ENCODE results near the gene CSNK2A1.

DNA sequence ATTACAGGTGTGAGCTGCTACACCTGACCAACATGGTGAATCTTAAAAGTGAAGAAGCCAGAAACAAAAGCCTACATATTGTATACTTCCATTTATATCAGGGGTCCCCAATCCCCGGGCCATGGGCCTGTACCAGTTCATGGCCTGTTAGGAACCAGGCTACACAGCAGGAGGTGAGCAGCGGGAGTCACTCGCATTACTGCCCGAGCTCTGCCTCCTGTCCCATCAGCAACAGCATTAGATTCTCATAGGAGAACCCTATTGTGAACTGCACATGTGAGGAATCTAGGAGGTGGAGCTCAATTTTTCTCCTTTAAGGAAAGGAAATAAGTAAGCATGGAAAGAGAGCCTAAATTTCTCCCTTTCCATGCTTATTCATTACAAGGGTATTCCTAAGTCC lies 21.7 kb downstream of the CSNK2A1 start:
- TF ChIP-seq SAP30 (IDR thresholded peaks at IDR 0.05; ENCODE audit: insufficient read depth, insufficient replicate concordance, low read length) (no peak), SIN3A (conservative IDR thresholded peaks at IDR 0.05 in 1 of 2, IDR thresholded peaks at IDR 0.05 in 1 of 2; ENCODE audit: low read depth in 1 of 2, low read length in 2 of 2) (no peak), CBX5 (IDR thresholded peaks at IDR 0.05; ENCODE audit: low read depth, low read length) (no peak), CTCF (IDR thresholded peaks at IDR 0.05; ENCODE audit: control extremely low read depth in 1 of 3, insufficient read depth in 1 of 3, low read depth in 1 of 3, low read length in 3 of 3) (no peak), EP300 (IDR thresholded peaks at IDR 0.05; ENCODE audit: borderline replicate concordance in 1 of 2, low read depth in 2 of 2, low read length in 2 of 2) (no peak), POLR2A (IDR thresholded peaks at IDR 0.05; ENCODE audit: control extremely low read depth in 1 of 2, low read depth in 2 of 2, low read length in 2 of 2) (no peak), SIRT6 (IDR thresholded peaks at IDR 0.05; ENCODE audit: low read length) (no peak)

Data from H1 (cell line).